ENCODE data around the gene TM2D1. TPM values are rescaled to one million over a fixed set of nuclear protein-coding genes. Genes with fewer than 3 reads are reported as not detected.

Gene TM2D1
- total RNA-seq, 2 donors from 2014 or later: 24.1 to 32.9 TPM

DNA sequence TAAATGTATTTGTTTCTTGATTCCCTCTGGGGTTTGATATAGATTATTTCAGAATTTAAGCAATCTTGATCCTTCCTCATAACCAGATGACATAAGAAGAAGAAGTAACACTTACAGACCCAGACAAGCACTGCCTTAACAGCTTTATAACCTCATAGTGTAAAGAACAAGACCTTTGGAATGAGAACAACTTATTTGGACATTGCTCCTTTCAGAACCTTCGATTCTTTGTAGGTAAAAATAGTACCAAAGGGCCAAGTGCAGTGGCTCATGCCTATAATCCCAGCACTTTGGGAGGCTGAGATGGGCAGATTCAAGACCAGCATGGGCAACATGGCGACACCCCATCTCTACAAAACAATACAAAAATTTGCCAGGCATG lies 15.0 kb downstream of the TM2D1 start:
- H3K4me1 Mint-ChIP-seq: no peaks in the 10 kb centered on the region
- Histone ChIP-seq H3K36me3 (ENCODE audit: control insufficient read depth, insufficient read depth, low read length) (peaks cover 31% of the 10 kb centered on the region), H3K27me3 (ENCODE audit: control insufficient read depth, insufficient read depth, low read length, poor library complexity, severe bottlenecking) (no peaks in the 10 kb centered on the region), H3K4me1 (ENCODE audit: control insufficient read depth, insufficient read depth, low read length) (no peaks in the 10 kb centered on the region), H3K9ac (ENCODE audit: extremely low read depth, low read length, poor library complexity, severe bottlenecking) (no peak overlapping the region), H3K4me3 (ENCODE audit: low read length) (no peak overlapping the region), H3K9me3 (ENCODE audit: control insufficient read depth, low read length) (no peaks in the 10 kb centered on the region), H3K27ac (ENCODE audit: low read depth, low read length) (no peak overlapping the region)
- TF ChIP-seq, protein P1, sequence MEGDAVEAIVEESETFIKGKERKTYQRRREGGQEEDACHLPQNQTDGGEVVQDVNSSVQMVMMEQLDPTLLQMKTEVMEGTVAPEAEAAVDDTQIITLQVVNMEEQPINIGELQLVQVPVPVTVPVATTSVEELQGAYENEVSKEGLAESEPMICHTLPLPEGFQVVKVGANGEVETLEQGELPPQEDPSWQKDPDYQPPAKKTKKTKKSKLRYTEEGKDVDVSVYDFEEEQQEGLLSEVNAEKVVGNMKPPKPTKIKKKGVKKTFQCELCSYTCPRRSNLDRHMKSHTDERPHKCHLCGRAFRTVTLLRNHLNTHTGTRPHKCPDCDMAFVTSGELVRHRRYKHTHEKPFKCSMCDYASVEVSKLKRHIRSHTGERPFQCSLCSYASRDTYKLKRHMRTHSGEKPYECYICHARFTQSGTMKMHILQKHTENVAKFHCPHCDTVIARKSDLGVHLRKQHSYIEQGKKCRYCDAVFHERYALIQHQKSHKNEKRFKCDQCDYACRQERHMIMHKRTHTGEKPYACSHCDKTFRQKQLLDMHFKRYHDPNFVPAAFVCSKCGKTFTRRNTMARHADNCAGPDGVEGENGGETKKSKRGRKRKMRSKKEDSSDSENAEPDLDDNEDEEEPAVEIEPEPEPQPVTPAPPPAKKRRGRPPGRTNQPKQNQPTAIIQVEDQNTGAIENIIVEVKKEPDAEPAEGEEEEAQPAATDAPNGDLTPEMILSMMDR (conservative IDR thresholded peaks at IDR 0.05): no peak
- no peak overlapping the region for H3K27ac Mint-ChIP-seq
- WGBS, 2 experiments (ENCODE audit: insufficient coverage in 1 of 2, insufficient read length in 1 of 2): 100% methylated on average over 2 of the region's 2 CpGs
- H3K4me3 Mint-ChIP-seq: no peak overlapping the region
- H3K27me3 Mint-ChIP-seq (ENCODE audit: insufficient read depth): no peaks in the 10 kb centered on the region
- H3K36me3 Mint-ChIP-seq (ENCODE audit: low read depth): peaks cover 27% of the 10 kb centered on the region
- no peaks in the 10 kb centered on the region for H3K9me3 Mint-ChIP-seq
- no peak for DNase-seq

DNA sequence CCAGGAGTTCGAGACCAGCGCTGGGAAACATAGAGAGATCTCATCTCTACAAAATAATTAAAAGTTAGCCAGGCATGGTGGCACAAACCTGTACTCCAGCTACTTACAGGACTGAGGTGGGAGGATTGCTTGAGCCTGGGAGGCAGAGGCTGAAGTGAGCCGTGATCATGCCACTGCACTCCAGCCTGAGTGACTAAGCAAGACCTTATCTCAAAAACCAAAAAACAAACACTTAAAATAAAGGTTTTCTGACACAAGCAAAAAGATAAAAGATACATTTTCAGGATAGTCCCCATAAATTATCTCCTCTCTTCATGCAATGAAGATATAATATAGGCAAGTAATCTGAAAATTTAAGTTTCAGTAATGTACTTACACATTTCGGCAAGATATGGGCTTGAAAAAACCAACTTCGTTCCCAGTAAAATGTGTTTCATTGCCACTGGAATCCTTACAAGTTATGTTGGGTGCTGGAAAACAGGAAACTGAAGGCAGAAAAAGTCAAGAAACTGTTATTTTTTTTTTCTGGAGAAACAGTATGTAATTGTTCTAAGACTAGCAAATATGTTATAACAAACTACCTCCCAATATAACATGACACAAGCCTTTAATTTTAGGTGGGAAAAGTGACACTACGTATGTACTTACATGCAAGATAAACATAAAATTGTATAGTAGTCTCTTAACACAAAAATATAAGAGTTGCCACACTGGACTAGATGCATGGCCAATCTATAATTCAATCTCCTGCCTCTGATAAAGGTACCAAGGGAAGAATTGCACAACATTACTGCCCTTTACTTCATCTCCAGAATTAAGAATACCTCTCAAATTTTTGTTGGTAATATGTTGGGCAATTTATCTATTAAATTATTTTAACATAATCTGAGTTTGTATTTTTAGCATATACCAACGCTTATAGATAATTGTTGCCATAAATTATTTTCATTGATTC lies 15.7 kb downstream of the TM2D1 start:
- WGBS, 2 experiments (ENCODE audit: insufficient coverage in 1 of 2, insufficient read length in 1 of 2): 92 to 96% methylated on average over 4 to 5 of the region's 7 CpGs
- TF ChIP-seq, protein P1 (conservative IDR thresholded peaks at IDR 0.05): no peak
- Histone ChIP-seq H3K4me3 (ENCODE audit: low read length) (no peak overlapping the region), H3K27ac (ENCODE audit: low read depth, low read length) (no peak overlapping the region), H3K27me3 (ENCODE audit: control insufficient read depth, insufficient read depth, low read length, poor library complexity, severe bottlenecking) (no peaks in the 10 kb centered on the region), H3K9me3 (ENCODE audit: control insufficient read depth, low read length) (no peaks in the 10 kb centered on the region), H3K4me1 (ENCODE audit: control insufficient read depth, insufficient read depth, low read length) (no peaks in the 10 kb centered on the region), H3K36me3 (ENCODE audit: control insufficient read depth, insufficient read depth, low read length) (peaks cover 34% of the 10 kb centered on the region), H3K9ac (ENCODE audit: extremely low read depth, low read length, poor library complexity, severe bottlenecking) (no peak overlapping the region)
- peaks cover 27% of the 10 kb centered on the region for H3K36me3 Mint-ChIP-seq (ENCODE audit: low read depth)
- no peaks in the 10 kb centered on the region for H3K27me3 Mint-ChIP-seq (ENCODE audit: insufficient read depth)
- H3K9me3 Mint-ChIP-seq: no peaks in the 10 kb centered on the region
- no peak overlapping the region for H3K4me3 Mint-ChIP-seq
- peak overlapping the region; percentile 46 for H3K27ac Mint-ChIP-seq
- no peaks in the 10 kb centered on the region for H3K4me1 Mint-ChIP-seq
- DNase-seq: no peak

DNA sequence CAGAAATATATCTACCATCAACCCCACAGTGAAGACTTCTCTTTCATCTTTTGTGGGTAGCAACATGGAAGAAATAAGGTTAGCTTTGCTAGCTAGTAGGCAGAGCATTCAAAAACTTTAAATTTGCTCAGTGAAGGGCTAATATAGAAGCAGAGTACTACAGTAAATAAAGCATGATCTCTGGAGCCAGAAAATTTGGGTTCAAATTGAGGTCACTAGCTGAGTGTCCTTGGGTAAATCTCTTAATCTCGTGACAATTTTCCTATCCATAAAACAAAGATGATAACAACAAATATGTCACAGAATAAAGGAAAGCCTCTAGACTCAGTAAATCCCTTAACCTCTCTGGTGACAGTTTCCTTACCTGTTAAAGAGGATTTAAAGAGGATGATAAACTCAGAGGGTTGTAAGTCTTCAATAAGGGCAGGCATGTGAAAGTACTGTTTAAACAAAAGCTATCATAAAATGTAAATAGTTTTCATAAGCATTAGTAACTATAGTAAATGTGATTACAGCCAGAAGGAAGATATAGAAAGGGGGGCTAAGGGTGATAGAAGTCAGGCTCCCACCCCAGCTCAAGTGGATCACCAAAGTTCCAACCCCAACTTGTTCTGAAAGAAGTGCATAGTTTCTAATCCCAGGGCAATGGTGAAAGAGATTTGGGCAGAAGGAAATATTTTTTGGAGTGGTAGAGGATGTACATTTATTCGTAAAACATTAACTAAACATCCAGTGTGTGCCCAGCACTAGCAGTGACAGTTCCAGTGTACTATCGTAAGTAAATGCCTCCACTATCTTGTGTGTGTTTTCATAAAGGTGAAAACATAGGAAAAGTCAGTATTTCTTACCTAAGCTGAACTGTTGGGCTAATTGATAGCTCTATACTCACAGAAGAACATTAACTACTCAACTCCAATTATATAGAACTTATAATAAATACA lies 24.8 kb downstream of the TM2D1 start:
- WGBS, 2 experiments (ENCODE audit: insufficient coverage in 1 of 2, insufficient read length in 1 of 2): 95 to 100% methylated on average over 1 to 3 of the region's 3 CpGs
- no peak overlapping the region for H3K9ac ChIP-seq (ENCODE audit: extremely low read depth, low read length, poor library complexity, severe bottlenecking)
- H3K4me1 ChIP-seq (ENCODE audit: control insufficient read depth, insufficient read depth, low read length): no peaks in the 10 kb centered on the region
- Mint-ChIP-seq H3K36me3 (ENCODE audit: low read depth) (peaks cover 45% of the 10 kb centered on the region), H3K4me3 (no peak overlapping the region), H3K27ac (no peak overlapping the region), H3K4me1 (peaks cover 7% of the 10 kb centered on the region), H3K9me3 (no peaks in the 10 kb centered on the region), H3K27me3 (ENCODE audit: insufficient read depth) (peaks cover 3% of the 10 kb centered on the region)
- H3K27me3 ChIP-seq (ENCODE audit: control insufficient read depth, insufficient read depth, low read length, poor library complexity, severe bottlenecking): peaks cover 16% of the 10 kb centered on the region
- H3K9me3 ChIP-seq (ENCODE audit: control insufficient read depth, low read length): no peaks in the 10 kb centered on the region
- H3K36me3 ChIP-seq (ENCODE audit: control insufficient read depth, insufficient read depth, low read length): peaks cover 41% of the 10 kb centered on the region
- no peak overlapping the region for H3K27ac ChIP-seq (ENCODE audit: low read depth, low read length)
- TF ChIP-seq, protein P1 (conservative IDR thresholded peaks at IDR 0.05): no peak
- H3K4me3 ChIP-seq (ENCODE audit: low read length): no peak overlapping the region
- DNase-seq: no peak
